Aorta (tissue), 5 donors: Measurements from ENCODE around the gene TMEM45A. TPM values are rescaled to one million over a fixed set of nuclear protein-coding genes. Genes with fewer than 3 reads are reported as not detected.

Experiments used
- ATAC-seq: fragments of 200-7000 bp; cut with Tn5 transposase; one replicate; pipeline ENCODE4 v1.9.1; 2022; ENCODE audit warnings: moderate library complexity; ENCODE audit not compliant: low FRiP score
- DNase-seq, 2 donors: peaks; one replicate each; pipeline ENCODE4 v3.0.0-alpha.2; 2020
- H3K27ac ChIP-seq, 2 donors: one replicate each; pipeline ENCODE4 v1.5.1; 2013; ENCODE audit warnings: low read length in 2 of 2, mild to moderate bottlenecking in 2 of 2, moderate library complexity in 2 of 2, control low read depth in 1 of 2, inconsistent platforms in 1 of 2, low read depth in 1 of 2
- H3K27me3 ChIP-seq, 2 donors: one replicate each; pipeline ENCODE4 v1.6.1; 2013; ENCODE audit warnings: control low read depth in 1 of 2, low read length in 1 of 2, mild to moderate bottlenecking in 1 of 2, moderate library complexity in 1 of 2; ENCODE audit not compliant: insufficient read depth in 2 of 2, control insufficient read depth in 1 of 2
- H3K36me3 ChIP-seq, 2 donors: one replicate each; pipeline ENCODE4 v1.6.1; 2013; ENCODE audit warnings: control low read depth in 1 of 2, low read length in 1 of 2, mild to moderate bottlenecking in 1 of 2; ENCODE audit not compliant: insufficient read depth in 2 of 2, control insufficient read depth in 1 of 2
- H3K4me1 ChIP-seq, 2 donors: one replicate each; pipeline ENCODE4 v1.6.1; 2013; ENCODE audit warnings: low read length in 2 of 2, control low read depth in 1 of 2, mild to moderate bottlenecking in 1 of 2, moderate library complexity in 1 of 2; ENCODE audit not compliant: insufficient read depth in 2 of 2, control insufficient read depth in 1 of 2
- H3K4me3 ChIP-seq, 2 donors: one replicate each; pipeline ENCODE4 v1.5.1; 2013; ENCODE audit warnings: low read length in 2 of 2, control low read depth in 1 of 2, mild to moderate bottlenecking in 1 of 2
- H3K9me3 ChIP-seq: one replicate; pipeline ENCODE4 v1.6.1; 2013; ENCODE audit warnings: mild to moderate bottlenecking, low read length; ENCODE audit not compliant: control insufficient read depth
- intact Hi-C, 2 donors: fragments of 100-400 bp; cut with DNase I; formaldehyde crosslinking; loops; one replicate each; pipeline versions ENCODE4 v1.14.2 to v1.15.0; 2022
- polyA plus RNA-seq, 2 donors: library from polyadenylated mRNA; stranded (reverse); fragments of 200-250 nt; gene quantifications; one replicate each; pipeline ENCODE4 v1.2.3, GENCODE V29; 2013
- total RNA-seq, 2 donors: library from RNA; stranded (reverse); fragmentation: NEBNext Ultra II Directional; extraction: Animal tissue kit (Norgen Biotek cat#: 25700); gene quantifications; one replicate each; pipeline ENCODE4 v1.2.1, GENCODE V29; 2021
- donor health status: healthy with polysubstance abuse.
- donor health status: Bipolar disorder and iron deficiency.
- donor health status: DM: no; HTN: no; CAD: no.
- donor health status: DM: no; HTN: no; CAD: no.
- donor health status: DM: yes; HTN: yes; CAD: no.

TMEM45A gene
- total and polyA plus RNA-seq, 4 donors: 29.2 to 47.5 (median 36.4) TPM

DNA sequence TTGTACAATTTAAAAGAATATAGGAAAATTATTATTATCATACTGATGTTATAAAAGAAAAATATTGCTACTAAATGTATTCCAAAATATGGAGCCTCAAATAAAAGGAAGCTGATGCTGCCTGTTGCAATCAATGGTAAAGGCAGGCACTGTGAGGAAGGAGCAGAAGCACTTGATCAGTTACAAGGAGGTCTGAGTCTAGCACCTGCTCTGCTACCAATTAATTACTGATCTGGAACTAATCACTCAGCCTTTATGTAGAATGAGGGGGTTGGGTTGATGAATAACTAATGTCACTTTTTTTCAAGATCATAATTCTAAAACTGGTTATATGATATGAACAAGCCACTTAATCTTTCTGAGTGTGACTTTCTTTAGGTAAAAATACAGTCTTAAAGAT is 122.5 kb downstream of the TMEM45A start:
- Histone ChIP-seq H3K4me1 (no peaks in the 10 kb centered on the region), H3K27ac (no peak overlapping the region), H3K9me3 (no peaks in the 10 kb centered on the region), H3K27me3 (no peaks in the 10 kb centered on the region), H3K36me3 (no peaks in the 10 kb centered on the region), H3K4me3 (no peak overlapping the region)
- ATAC-seq: no peak
- DNase-seq: no peak
- intact Hi-C loops: no loop called here

DNA sequence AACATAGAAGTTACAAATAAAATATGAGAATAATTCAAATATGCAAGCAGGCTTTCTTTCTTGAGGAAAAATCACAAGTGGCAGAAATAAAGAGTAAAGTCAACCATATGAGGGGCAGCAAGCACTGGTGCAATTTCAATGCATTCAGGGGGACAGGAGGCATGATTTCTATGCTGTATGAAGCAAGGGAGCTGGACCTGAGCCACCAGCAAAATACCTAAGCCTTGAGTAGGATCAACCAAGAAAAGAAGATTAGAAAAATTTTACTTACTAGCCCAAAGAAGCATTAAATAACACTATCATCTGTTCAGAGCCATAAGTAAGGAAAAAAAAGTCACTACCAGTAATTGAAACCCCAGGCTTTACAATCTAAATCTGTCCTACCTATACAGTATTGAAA is 123.3 kb downstream of the TMEM45A start:
- no peaks in the 10 kb centered on the region for H3K4me1 ChIP-seq
- H3K27ac ChIP-seq: no peak overlapping the region
- no peaks in the 10 kb centered on the region for H3K9me3 ChIP-seq
- no peak overlapping the region for H3K4me3 ChIP-seq
- intact Hi-C loops: no loop called here
- no peak for DNase-seq
- no peaks in the 10 kb centered on the region for H3K36me3 ChIP-seq
- no peak for ATAC-seq
- H3K27me3 ChIP-seq: no peaks in the 10 kb centered on the region

DNA sequence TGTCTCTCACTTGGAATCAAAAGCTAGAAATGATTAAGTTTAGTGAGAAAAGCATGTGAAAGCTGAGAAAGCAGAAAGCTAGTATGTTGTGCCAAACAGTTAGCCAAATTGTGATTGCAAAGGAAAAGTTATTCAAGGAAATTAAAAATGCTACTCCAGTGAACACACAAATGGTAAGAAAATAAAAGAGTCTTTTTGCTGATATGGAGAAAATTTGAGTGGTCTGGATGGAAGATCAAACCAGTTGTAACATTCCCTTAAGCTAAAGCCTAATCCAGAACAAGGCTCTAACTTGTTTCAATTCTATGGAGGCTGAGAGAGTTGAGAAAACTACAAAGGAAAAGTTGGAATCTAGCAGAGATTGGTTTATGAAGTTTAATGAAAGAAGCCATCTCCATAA is 128.8 kb downstream of the TMEM45A start:
- Histone ChIP-seq H3K27me3 (no peaks in the 10 kb centered on the region), H3K4me3 (no peak overlapping the region), H3K4me1 (no peaks in the 10 kb centered on the region), H3K36me3 (no peaks in the 10 kb centered on the region), H3K27ac (no peak overlapping the region), H3K9me3 (no peaks in the 10 kb centered on the region)
- intact Hi-C loops: no loop called here
- no peak for DNase-seq
- no peak for ATAC-seq

Other genes with a start within 250 kb of the TMEM45A start
- 10 to 100 TPM; 44.1 to 59.3 TPM for gene TBC1D23, start 231.6 kb upstream of the TMEM45A start, total RNA-seq
- gene TBC1D23, start 231.6 kb upstream of the TMEM45A start, polyA plus RNA-seq: 10 to 100 TPM; 19.5 to 22.5 TPM
- 10 to 100 TPM; 33.7 to 34.0 TPM for gene NIT2, start 157.9 kb upstream of the TMEM45A start, total RNA-seq
- 10 to 100 TPM; 13.3 to 58.7 TPM for gene NIT2, start 157.9 kb upstream of the TMEM45A start, polyA plus RNA-seq
- gene TOMM70, start 91.5 kb upstream of the TMEM45A start, total RNA-seq: 10 to 100 TPM; 30.8 to 33.9 TPM
- 10 to 100 TPM; 17.1 to 18.9 TPM for gene TOMM70, start 91.5 kb upstream of the TMEM45A start, polyA plus RNA-seq
- gene LNP1, start 91.1 kb upstream of the TMEM45A start, total RNA-seq: 1 to 10 TPM; 2.8 to 5.1 TPM
- gene LNP1, start 91.1 kb upstream of the TMEM45A start, polyA plus RNA-seq: 10 to 100 TPM in 1 of 2 donors, 1 to 10 TPM in 1; 6.5 to 12.8 TPM
- under 1 TPM in 1 of 2 donors, not detected in 1; 0.51 TPM for gene ADGRG7, start 117.0 kb downstream of the TMEM45A start, total RNA-seq
- 1 to 10 TPM in 1 of 2 donors, under 1 TPM in 1; 0.08 to 1.4 TPM for gene ADGRG7, start 117.0 kb downstream of the TMEM45A start, polyA plus RNA-seq
- 10 to 100 TPM; 71.8 to 71.9 TPM for gene TFG, start 216.9 kb downstream of the TMEM45A start, total RNA-seq
- 10 to 100 TPM; 52.3 to 54.8 TPM for gene TFG, start 216.9 kb downstream of the TMEM45A start, polyA plus RNA-seq